Measurements from ENCODE around the gene SYTL2.
"Not testable (repeated sequence)": the region's sequence is repeated elsewhere in the genome, so short reads cannot be mapped to it uniquely, and the experiment has no call there.

The SYTL2 gene, protein sequence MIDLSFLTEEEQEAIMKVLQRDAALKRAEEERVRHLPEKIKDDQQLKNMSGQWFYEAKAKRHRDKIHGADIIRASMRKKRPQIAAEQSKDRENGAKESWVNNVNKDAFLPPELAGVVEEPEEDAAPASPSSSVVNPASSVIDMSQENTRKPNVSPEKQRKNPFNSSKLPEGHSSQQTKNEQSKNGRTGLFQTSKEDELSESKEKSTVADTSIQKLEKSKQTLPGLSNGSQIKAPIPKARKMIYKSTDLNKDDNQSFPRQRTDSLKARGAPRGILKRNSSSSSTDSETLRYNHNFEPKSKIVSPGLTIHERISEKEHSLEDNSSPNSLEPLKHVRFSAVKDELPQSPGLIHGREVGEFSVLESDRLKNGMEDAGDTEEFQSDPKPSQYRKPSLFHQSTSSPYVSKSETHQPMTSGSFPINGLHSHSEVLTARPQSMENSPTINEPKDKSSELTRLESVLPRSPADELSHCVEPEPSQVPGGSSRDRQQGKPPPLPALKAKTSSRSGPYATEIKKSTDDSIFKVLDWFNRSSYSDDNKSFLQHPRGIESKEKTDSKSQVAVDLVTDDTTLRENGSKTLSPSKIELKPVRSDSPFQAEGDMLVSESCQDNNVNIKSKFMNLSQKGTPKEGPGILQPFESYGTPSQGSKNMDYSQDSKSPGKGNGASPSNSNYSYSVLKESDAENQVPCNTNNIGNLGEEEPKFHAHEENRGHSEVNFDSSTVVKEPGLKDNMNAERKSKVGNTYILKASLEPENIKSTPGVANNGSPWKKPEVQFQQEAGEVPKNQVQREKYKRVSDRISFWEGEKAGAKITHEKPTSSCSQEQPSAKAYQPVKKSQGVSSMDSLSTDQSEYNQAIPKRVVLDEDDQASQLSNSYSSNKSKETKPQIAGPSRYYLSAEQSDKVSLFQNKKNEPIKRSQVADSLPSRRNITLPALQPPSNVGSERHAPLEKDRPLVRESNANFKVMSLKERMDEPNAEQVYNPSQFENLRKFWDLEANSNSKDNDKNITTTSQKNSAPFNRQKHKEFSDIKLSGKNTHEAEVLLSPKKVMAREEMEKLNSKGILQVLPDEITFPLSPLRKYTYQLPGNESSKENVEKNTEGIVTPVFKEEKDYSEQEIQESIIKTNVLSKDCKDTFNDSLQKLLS (N-terminal part only)

DNA sequence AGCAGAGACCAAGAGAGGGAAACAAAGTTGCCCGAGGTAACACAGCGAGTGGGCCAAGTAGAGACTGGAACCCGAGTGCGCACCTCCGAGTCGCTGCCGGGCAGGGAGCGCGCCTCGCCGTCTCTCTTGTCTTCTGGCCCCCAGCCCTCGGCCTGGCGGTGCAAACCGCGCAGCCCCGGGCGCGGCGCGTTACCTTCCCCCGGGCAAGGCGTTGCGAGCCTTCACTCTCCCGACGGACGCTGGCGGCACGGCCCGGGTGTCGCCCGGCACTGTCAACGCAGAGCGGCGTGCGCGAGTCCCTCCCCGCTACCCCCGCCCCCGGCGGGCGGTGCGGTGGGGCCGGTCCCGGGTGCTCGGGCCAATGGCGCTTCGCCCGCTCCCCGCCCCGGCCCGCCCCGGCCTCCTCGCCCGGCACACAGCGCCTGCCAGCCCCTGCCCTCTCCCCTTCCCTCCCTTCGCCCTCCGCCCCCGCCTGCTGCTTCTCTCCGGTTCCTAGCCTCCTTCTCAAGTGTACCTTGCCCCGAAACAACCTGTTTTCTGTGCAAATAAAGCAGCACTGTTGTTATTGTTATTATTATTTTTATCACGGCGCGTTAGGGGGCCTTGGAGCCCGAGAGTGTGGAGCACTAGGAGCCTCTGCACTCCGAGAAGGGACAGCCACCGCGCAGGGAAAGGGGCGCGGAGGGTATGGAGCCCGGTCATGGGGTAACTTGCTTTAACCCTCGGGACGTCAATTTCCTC, at the start of gene SYTL2:
SYTL2 (minus strand) TSS at position 271 of the 741 bp plus-strand sequence. CDS start 53,416 bp downstream, outside the sequence.
- no peak for DNase-seq

GRCh38 chr11:85859541-85859940, 48.6 kb upstream of the SYTL2 start:
- DNase-seq: not testable (repeated sequence)

- DNase-seq: no peak
Observed at GRCh38 chr11:85857098-85857497, 46.2 kb upstream of the SYTL2 start.

DNA sequence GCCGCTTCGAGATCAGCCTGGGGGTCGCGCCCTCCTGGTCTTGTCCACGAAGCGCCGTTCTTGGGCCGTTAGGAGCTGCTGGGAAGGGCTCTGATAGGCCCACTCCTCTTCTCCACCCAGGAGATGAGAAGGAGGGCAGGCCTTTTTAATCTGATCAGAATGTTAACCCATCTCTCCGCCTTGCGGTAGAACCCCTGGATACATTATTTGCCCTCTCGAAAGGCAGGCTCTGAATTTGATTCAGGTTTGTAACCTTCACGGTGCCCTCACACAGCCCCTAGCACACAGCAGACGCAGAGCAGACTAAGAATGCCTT, 44.4 kb upstream of the SYTL2 start, which contains the start of gene CCDC83:
CCDC83 (plus strand) TSS at position 43 of the 316 bp plus-strand sequence. CDS start 9,741 bp downstream, outside the sequence.
- no peak for DNase-seq

- peak; percentile 87 for DNase-seq
Observed at GRCh38 chr11:85854557-85855340, 43.8 kb upstream of the SYTL2 start.

DNA sequence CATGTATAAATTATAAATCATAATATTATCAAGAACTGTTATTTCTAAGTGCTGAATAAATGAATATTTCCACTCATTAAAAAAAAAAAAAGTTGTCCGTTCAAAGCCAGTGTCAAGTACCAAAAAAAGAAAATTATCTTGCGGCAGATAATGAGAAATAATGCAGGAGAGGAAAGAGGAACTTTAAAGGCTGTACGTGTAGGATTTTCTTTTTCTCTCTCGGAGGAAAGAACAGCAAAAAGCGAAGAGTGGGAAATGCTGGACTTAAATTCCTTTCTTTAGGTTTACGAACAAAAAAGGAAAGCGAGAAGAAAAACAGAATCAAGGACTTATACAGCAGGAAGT, 43.2 kb upstream of the SYTL2 start:
- no peak for DNase-seq

GRCh38 chr11:85853541-85853940, 42.6 kb upstream of the SYTL2 start:
- DNase-seq: not testable (repeated sequence)

DNA sequence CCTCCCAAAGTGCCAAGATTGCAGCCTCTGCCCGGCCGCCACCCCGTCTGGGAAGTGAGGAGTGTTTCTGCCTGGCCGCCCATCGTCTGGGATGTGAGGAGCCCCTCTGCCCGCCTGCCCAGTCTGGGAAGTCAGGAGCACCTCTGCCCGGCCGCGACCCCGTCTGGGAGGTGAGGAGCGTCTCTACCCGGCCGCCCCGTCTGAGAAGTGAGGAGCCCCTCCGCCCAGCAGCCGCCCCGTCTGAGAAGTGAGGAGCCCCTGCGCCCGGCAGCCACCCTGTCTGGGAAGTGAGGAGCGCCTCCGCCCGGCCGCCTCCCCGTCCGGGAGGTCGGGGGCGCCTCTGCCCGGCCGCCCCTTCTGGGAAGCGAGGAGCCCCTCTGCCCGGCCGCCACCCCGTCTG, 41.8 kb upstream of the SYTL2 start:
- DNase-seq: not testable (repeated sequence)

GRCh38 chr11:85848556-85848955, 37.6 kb upstream of the SYTL2 start:
- no peak for DNase-seq

- no peak for DNase-seq
Observed at GRCh38 chr11:85848006-85848405, 37.1 kb upstream of the SYTL2 start.

GRCh38 chr11:85847436-85847835, 36.5 kb upstream of the SYTL2 start:
- DNase-seq: no peak

- no peak for DNase-seq
Observed at GRCh38 chr11:85845124-85845631, 34.2 kb upstream of the SYTL2 start.

DNA sequence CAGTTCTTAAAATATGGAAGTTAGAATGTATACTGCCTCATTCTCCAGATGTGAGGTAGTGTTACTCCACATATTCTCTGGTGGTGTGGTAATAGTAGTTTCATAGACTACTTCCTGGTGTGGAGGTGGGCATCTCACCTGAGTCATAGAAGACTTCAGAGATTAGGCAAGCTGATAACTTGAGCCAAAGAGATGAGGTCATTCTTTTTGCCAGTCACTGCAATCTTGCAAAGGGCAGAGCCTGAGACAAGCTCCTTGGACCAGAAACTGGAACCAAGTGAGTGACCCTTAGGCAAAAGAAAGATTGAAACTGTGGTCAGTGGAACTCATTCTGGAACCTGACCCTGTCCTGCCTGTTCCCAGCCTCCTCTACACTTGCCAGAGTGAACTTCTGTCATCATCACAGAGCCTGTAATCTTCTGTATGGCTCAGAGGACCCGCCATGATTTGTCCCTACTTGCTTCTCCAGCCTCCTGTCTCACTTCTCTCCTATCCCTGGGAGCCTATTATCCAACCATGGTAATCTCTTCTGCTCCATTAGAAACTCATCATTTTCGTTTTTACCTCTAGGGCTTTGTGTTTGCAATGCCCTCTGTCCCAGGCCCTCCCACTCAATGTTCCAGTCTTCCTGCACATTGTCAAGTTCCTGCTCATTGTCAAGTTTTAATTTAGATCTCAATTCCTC, 33.6 kb upstream of the SYTL2 start:
- DNase-seq: no peak

DNA sequence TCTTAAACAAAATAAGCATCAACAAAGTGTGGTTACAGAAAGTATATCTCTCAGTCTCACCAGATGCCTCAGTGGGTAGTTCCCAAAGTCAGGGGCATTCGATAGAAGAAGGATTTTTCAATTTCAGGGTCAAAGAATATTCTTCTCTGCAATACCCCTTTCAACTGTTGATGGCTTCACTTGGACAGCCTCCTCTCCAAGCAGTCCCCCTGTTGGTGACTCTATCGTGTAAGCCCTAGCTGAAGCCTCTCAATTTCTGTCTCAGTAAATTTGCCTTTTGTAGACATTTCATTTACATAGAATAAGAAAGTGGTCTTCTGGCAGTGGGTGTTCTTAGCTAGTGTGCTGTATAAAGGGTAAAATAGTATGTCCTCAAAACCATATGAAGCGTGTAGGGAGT, 33.0 kb upstream of the SYTL2 start:
- DNase-seq: no peak

DNA sequence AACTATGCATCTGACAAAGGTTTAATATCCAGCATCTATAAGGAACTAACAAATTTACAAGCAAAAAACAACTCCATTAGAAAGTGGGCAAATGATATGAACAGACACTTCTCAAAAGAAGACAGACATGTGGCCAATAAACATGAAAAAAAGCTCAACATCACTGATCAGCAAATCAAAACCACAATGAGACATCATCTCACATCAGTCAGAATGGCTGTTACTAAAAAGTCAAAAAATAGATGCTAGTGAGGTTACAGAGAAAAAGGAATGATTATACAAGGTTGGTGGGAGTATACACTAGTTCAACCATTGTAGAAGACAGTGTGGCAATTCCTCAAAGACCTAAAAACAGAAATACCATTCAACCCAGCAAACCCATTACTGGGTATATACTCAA, 30.0 kb upstream of the SYTL2 start:
- not testable (repeated sequence) for DNase-seq

GRCh38 chr11:85835729-85836128, 24.8 kb upstream of the SYTL2 start:
- no peak for DNase-seq

GRCh38 chr11:85835263-85835662, 24.3 kb upstream of the SYTL2 start:
- no peak for DNase-seq

GRCh38 chr11:85831050-85831449, 20.1 kb upstream of the SYTL2 start:
- DNase-seq: no peak

- DNase-seq: no peak
Observed at GRCh38 chr11:85829172-85829571, 18.2 kb upstream of the SYTL2 start.

GRCh38 chr11:85828640-85828978, 17.7 kb upstream of the SYTL2 start:
- DNase-seq: no peak
